ENCODE measurements around the gene SUPT3H. TPM values are rescaled to one million over a fixed set of nuclear protein-coding genes. Genes with fewer than 3 reads are reported as not detected.

The SUPT3H gene
- total RNA-seq, result 10 to 100 TPM in 1 of 4 donors, 1 to 10 TPM in 2, under 1 TPM in 1; 0.80 to 12.7 (median 3.0) TPM

DNA sequence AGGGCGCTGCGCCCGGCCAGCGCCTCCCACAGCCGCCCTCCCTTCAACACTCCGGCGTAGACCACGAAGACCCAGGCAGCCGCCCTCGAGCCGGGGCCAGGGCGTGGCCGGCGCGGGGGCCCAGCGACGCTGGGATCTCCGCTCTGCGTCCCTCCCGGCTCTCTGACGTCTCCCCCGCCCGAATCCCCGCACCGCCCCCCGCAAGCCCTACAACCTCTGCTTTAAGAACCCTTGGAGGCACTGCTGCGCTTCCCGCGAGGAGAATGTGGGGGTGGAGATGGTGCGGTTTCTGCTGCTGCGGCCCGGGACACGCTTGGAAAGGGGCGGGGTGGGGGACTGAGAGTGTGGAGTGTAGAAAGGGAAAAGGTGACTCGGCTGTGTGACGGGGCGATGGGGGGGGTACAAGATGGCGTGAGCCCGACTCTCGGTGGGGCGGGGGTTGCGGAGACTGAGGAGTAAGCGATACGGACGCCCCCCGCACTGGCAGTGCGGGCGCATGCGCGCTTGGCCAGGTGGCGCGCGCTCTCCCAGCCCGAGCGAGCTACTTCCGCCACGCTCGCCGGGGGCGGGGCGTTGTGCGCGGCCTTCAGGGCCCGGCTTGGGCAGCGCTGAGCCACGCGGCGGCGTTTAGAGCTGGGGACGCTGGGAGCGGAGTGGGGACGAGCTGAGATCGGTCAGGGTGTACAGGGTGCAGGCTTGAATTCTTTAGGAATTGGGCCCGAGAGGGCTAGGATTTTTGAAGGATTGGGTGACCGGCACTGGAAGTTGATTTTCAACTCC, at the start of gene SUPT3H:
Gene SUPT3H, minus strand, starts transcription at position 381 of the 780 bp plus-strand sequence.
- Histone ChIP-seq H3K27ac (peak within 1 kb of the TSS; percentile 94 to 97 (median 96)), H3K9me3 (no peaks in the 10 kb centered on the region), H3K36me3 (no peaks in the 10 kb centered on the region), H3K4me3 (peak within 1 kb of the TSS; percentile 63 to 87 (median 79)), H3K4me1 (peaks cover 4 to 14% (median 10%) of the 10 kb centered on the region in 4 donors), H3K27me3 (no peaks in the 10 kb centered on the region)
- intact Hi-C loops (cut with DNase I; ENCODE audit: low total_unique reads), result loop anchor here (5.0 to 10.0 kb wide), 2 partner anchors 45 to 723 kb away; no protein-coding TSS in a partner anchor
- WGBS, 2 donors (ENCODE audit: low coverage in 1 of 2), result 0% methylated on average over 10 to 66 of the region's 75 CpGs
- peak; percentile 93 for DNase-seq
- TF ChIP-seq POLR2AphosphoS5 (IDR thresholded peaks at IDR 0.05), result peak; percentile 75 to 89 (median 87)
- TF ChIP-seq, protein P1, sequence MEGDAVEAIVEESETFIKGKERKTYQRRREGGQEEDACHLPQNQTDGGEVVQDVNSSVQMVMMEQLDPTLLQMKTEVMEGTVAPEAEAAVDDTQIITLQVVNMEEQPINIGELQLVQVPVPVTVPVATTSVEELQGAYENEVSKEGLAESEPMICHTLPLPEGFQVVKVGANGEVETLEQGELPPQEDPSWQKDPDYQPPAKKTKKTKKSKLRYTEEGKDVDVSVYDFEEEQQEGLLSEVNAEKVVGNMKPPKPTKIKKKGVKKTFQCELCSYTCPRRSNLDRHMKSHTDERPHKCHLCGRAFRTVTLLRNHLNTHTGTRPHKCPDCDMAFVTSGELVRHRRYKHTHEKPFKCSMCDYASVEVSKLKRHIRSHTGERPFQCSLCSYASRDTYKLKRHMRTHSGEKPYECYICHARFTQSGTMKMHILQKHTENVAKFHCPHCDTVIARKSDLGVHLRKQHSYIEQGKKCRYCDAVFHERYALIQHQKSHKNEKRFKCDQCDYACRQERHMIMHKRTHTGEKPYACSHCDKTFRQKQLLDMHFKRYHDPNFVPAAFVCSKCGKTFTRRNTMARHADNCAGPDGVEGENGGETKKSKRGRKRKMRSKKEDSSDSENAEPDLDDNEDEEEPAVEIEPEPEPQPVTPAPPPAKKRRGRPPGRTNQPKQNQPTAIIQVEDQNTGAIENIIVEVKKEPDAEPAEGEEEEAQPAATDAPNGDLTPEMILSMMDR (IDR thresholded peaks at IDR 0.05), result no peak
- peak; percentile 78 for TF ChIP-seq POLR2A (IDR thresholded peaks at IDR 0.05)
- in situ Hi-C loops (cut with MboI; ENCODE audit: low pct_ligation_motif_present in 1 of 4, low pct_unique_long_range_greater_than_20kb in 1 of 4, low sequenced_read_pairs in 3 of 4), result no loop called here

DNA sequence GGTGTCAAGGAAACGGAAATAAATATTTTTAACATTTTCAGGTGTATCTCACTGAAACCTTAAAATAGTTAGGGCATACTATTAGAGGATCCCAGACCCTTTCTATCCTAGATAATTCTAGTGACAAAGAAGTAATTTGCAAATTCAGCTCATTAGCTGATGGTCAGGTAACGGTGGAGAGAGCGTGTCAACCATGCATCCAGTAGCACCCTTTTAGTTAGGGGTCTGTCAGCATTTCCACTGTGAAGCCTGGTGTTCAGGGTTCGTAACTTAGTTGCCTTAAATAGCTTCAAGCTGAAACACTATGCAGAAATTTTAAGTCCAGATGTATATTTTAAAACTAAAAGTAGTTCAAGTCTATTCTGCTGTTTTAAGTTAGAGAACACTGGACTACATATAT, 48.5 kb upstream of the SUPT3H start:
- intact Hi-C loops (cut with DNase I; ENCODE audit: low total_unique reads), result no loop called here
- Histone ChIP-seq H3K4me3 (no peak overlapping the region), H3K27ac (peak overlapping the region in 2 of 4 donors; percentile 80 to 84), H3K36me3 (no peaks in the 10 kb centered on the region), H3K27me3 (peaks cover 41% of the 10 kb centered on the region), H3K9me3 (no peaks in the 10 kb centered on the region), H3K4me1 (peaks cover 0 to 22% (median 15%) of the 10 kb centered on the region in 4 donors)
- in situ Hi-C loops (cut with MboI; ENCODE audit: low pct_ligation_motif_present in 1 of 4, low pct_unique_long_range_greater_than_20kb in 1 of 4, low sequenced_read_pairs in 3 of 4), result loop anchor here in 2 of 4 donors (25.0 kb wide), 1 partner anchor 286 kb away; no protein-coding TSS in a partner anchor
- no peak for TF ChIP-seq POLR2AphosphoS5 (IDR thresholded peaks at IDR 0.05)
- TF ChIP-seq, protein P1 (IDR thresholded peaks at IDR 0.05), result no peak
- no peak for TF ChIP-seq POLR2A (IDR thresholded peaks at IDR 0.05)
- TF ChIP-seq EP300 (IDR thresholded peaks at IDR 0.05; ENCODE audit: low read depth), result no peak
- WGBS, 2 donors (ENCODE audit: low coverage in 1 of 2), result 68 to 92% methylated on average over 4 of the region's 4 CpGs
- no peak for DNase-seq

DNA sequence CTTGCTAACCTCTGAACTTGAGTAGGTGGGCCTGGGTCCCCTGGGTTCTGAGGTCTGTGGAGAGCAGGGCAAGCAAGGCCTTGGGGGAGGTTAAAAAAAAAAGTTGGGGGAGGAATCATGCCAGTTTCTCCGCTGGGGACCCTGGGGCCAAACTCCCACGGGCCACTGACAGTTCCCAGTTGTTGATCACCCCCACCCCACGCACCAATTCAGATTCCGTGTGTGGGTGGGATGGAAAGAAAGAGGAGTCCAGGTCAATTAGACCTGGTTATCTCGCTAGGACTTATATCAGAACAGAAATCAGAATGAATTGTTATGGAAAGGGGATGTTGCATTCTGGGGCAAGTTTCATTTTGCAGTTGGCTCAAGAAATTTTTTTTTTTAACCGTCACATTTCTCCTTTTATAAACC, 46.7 kb upstream of the SUPT3H start:
- no peaks in the 10 kb centered on the region for H3K36me3 ChIP-seq
- peaks cover 0 to 40% (median 29%) of the 10 kb centered on the region in 4 donors for H3K4me1 ChIP-seq
- peak overlapping the region in 3 of 4 donors; percentile 29 to 64 (median 46) for H3K4me3 ChIP-seq
- intact Hi-C loops (cut with DNase I; ENCODE audit: low total_unique reads), result loop anchor here (5.0 kb wide), 2 partner anchors 47 to 288 kb away; partner anchors contain the start of gene SUPT3H
- no peak for DNase-seq
- no peaks in the 10 kb centered on the region for H3K9me3 ChIP-seq
- H3K27me3 ChIP-seq, result peaks cover 59% of the 10 kb centered on the region
- TF ChIP-seq POLR2AphosphoS5 (IDR thresholded peaks at IDR 0.05), result no peak
- TF ChIP-seq, protein P1 (IDR thresholded peaks at IDR 0.05), result no peak
- in situ Hi-C loops (cut with MboI; ENCODE audit: low pct_ligation_motif_present in 1 of 4, low pct_unique_long_range_greater_than_20kb in 1 of 4, low sequenced_read_pairs in 3 of 4), result loop anchor here in 2 of 4 donors (25.0 kb wide), 1 partner anchor 762 kb away; no protein-coding TSS in a partner anchor
- peak overlapping the region; percentile 77 to 85 (median 82) for H3K27ac ChIP-seq
- 48 to 61% methylated on average over 6 of the region's 6 CpGs for WGBS, 2 donors (ENCODE audit: low coverage in 1 of 2)

DNA sequence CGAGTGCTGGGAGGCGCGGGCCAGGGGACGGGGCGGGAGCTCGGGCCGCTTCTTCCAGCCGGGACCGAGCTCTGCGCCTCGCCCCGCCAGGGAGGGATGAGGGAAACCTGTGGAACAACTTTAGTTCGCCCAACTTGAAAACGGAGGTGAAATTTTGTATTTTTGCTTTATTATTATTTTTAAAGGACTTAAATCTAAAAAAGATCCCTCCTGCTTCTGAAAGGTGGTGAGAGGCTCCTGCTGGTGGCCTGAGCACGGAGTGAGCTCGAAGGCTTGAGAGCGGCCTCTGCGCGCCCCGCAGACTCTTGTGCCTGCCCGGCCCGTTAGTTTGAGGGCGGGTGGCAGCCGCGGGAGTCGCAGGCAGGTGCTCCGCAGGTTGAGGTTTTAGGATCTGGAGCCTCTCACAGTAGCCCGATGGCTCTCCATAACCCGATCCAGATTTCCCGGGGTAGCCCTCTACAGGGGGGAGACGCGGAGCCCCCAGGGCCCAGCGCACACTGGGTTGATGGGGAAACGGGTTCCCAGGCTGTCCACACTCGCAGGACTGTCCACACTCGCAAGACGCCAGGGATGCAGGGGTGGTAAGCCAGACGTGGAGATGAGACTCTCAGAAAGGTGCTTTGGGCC, 46.2 kb upstream of the SUPT3H start:
- no peak for TF ChIP-seq EP300 (IDR thresholded peaks at IDR 0.05; ENCODE audit: low read depth)
- TF ChIP-seq POLR2AphosphoS5 (IDR thresholded peaks at IDR 0.05), result no peak
- TF ChIP-seq POLR2A (IDR thresholded peaks at IDR 0.05), result no peak
- TF ChIP-seq, protein P1 (IDR thresholded peaks at IDR 0.05), result no peak
- intact Hi-C loops (cut with DNase I; ENCODE audit: low total_unique reads), result loop anchor here (5.0 kb wide), 2 partner anchors 47 to 288 kb away; partner anchors contain the start of gene SUPT3H
- whole genome bisulfite sequencing, 2 donors (ENCODE audit: low coverage in 1 of 2), result 29% methylated on average over 38 of the region's 38 CpGs; no CpG with 5 or more reads in 1 of the 2 donors
- peaks cover 64% of the 10 kb centered on the region for H3K27me3 ChIP-seq
- H3K4me3 ChIP-seq, result peak overlapping the region; percentile 29 to 64 (median 43)
- peak; percentile 31 for DNase-seq
- in situ Hi-C loops (cut with MboI; ENCODE audit: low pct_ligation_motif_present in 1 of 4, low pct_unique_long_range_greater_than_20kb in 1 of 4, low sequenced_read_pairs in 3 of 4), result loop anchor here in 2 of 4 donors (25.0 kb wide), 1 partner anchor 762 kb away; no protein-coding TSS in a partner anchor
- peak overlapping the region; percentile 77 to 85 (median 82) for H3K27ac ChIP-seq
- peaks cover 0 to 44% (median 32%) of the 10 kb centered on the region in 4 donors for H3K4me1 ChIP-seq
- H3K9me3 ChIP-seq, result no peaks in the 10 kb centered on the region
- no peaks in the 10 kb centered on the region for H3K36me3 ChIP-seq

Data from transverse colon (tissue), 4 donors.